Measurements from ENCODE around the gene KPTN. TPM values are rescaled to one million over a fixed set of nuclear protein-coding genes. Genes with fewer than 3 reads are reported as not detected.

Gene KPTN
- total RNA-seq, 1 donor from 2014 or later = 3.2 TPM

DNA sequence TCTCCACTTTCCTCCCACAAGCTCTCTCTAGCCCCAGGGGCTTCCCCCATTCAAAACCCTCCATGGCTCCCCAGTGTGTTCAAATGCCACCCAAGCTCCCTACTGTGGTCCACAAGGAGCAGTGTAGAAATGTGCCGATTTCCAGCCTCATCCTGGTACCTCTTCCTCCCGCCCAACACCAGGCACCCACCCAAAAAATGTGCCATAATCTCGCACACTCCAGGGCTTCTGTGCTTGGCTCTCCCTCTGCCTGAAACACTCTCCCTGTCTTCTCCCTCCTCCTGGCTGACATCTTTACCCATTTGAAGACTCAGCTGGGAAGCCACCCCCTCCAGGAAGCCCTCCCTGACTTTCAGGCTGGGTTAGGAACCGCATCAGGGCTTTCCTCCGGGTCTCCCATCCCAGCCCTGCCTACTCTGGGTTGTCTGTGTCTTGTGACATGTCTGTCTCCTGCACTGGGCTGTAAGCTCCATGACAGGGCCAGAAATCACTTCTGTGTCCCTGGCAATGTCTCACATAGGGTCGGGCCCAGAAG, 48.1 kb downstream of the KPTN start:
- no peak for DNase-seq (ENCODE audit: low read depth in 2 of 2)

DNA sequence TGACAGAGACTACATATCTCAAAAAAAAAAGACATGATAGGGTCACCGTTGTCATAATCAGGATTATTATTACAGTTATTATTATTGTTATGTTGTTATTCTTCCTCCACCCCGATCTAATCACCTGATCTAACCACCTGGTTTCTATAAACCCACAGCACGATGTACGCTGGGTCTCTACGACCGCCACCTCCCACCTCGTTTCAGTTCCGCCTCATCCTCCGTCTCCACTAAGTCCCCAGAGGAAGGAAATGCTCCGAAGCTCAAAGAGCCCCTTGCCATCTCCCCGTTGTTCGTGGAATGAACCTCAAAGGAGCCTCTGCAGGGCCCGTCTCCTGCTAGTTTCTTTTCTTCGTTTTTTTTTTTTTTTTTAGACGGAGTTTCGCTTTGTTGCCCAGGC, 48.8 kb downstream of the KPTN start:
- DNase-seq (ENCODE audit: low read depth in 2 of 2) = no peak

DNA sequence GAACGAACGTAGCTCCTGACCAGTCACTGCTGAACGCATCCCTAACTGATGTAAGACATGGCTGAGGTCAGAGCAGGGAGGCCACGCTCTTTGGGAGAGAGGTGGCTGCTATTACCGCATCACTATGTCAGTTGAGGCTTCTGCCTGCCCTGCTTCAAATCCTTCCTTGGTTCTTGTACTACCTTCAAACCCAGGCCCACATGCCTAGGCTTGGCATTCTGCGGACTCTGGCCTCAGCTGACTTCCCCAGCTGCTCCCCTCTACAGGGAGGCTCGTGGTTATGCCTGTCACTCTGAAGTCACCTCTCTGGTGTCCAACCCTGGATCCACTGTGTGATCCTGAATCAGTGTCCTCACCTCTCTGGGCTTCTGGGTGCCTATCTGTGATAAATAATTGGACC, 49.9 kb downstream of the KPTN start:
- no peak for DNase-seq (ENCODE audit: low read depth in 2 of 2)

DNA sequence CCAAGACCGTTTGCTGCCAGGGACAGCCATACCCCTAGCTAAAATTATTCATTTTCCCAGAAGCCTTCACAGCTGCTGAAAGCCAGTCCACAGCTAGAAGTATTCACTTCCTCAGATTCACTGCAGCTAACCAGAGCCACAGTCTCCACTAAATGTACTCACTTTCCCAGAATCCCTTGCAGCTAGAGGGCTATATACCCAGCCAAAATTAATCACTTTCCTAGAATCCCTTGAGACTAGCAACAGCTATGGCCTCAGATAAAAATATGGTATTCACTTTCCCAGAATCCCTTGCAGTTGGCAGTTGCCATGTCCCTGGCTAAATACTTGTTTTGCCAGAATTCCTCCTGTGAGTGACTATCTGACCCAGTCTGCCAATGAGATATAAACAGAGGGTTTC, 50.9 kb downstream of the KPTN start:
- no peak for DNase-seq (ENCODE audit: low read depth in 2 of 2)

DNA sequence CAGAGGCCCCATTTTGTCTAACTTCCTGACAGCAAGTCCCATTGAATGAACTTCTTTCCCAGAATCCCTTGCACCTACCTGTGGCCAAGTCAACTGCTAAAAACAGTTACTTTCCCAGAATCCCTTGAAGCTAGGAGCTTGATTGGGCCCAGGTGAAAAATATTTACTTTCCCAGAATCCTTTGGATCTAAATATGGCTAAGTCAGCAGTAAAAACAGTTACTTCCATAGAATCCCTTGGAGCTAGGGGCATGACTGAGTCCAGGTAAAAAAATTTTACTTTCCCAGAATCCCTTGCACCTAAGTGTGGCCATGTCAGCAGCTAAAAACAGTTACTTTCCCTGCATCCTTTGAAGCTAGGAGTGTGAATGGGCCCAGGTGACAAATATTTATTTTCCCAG, 51.5 kb downstream of the KPTN start:
- DNase-seq (ENCODE audit: low read depth in 2 of 2) = no peak

DNA sequence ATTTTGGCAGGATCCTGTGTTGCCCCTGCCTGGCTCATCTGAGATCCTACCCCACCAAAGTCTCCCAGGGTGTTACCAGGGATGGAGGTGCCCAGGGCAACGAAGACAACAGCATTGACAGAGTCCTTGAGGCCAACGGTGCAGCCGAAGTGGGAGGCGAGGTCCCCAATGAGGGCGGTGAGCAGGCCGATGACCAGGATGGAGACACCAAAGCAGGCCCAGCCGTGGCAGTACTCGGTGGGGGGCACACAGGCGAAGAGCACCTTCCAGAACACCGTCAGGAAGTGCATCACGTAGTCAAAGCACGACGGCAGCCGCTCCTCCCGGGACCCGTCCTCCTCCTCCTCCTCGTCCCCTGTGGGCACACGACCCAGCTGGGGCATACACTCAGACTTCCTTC, 51.9 kb downstream of the KPTN start:
- no peak for DNase-seq (ENCODE audit: low read depth in 2 of 2)

DNA sequence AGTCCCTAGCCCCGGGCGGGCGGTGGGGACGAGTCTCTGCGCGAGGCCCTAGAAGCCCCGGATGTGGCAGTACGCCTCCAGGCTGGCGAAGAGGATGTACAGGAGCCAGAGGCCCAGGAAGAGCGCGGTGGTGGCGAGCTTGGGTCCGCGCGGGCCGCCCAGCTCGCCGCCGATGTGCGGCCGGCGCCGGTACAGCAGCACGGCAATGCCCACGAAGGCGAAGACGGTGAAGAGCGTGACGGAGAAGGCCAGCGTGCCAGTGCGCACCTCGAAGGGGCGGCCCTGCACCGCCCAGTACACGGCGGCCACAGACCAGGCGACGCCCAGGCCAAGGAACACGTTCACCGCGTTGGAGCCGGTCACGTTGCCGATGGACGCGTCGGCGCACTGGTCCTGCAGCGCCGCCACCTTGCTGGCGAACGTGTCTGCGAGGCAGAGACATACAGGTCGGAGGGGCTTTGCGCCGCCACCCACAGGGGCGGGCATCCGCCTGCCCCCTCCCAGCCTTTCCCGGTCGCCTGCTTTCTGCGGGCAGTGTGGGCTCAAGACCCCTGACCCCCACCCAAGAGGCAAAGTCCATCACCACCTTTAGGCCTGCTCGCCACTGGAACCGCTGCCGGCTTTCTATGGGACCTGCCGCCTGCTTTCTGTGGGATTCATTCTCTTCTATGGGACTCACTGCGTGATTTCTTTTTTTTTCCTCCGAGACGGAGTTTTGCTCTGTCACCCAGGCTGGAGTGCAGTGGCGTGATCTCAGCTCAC, 53.8 kb downstream of the KPTN start:
- DNase-seq (ENCODE audit: low read depth in 2 of 2) = peak; percentile 43 to 45

DNA sequence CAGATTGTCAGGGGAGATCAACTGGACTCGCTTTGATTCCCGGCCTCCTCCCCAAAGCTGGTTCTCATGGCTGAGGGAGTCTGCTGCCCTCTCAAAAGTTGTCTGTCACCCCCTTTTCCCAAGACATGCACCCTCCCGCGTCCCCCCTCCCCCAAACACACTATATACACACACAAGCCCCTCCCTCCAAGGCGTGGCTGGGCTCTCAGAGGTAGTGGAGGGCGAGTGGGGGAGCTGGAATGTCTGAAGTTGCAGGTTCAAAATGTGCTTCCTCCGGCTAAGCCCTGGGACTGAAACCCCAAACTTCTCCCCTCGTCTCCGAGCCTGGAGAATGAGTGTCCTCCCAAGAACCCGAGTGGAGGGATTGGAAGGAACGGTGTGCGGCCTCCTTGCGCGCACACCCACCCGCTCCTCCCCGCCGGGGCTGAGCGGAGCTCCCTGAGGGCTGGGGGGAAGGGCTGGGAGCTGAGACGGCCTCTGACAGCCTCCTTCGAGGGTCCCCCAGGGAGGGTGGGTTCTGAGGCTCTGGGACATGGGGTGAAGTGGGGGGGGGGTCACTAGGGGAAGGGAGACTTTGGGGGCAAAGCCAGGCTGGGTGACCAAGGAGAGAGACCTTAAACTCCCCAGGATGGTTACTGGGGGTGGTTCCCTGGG, 54.8 kb downstream of the KPTN start:
- DNase-seq (ENCODE audit: low read depth in 2 of 2) = no peak

DNA sequence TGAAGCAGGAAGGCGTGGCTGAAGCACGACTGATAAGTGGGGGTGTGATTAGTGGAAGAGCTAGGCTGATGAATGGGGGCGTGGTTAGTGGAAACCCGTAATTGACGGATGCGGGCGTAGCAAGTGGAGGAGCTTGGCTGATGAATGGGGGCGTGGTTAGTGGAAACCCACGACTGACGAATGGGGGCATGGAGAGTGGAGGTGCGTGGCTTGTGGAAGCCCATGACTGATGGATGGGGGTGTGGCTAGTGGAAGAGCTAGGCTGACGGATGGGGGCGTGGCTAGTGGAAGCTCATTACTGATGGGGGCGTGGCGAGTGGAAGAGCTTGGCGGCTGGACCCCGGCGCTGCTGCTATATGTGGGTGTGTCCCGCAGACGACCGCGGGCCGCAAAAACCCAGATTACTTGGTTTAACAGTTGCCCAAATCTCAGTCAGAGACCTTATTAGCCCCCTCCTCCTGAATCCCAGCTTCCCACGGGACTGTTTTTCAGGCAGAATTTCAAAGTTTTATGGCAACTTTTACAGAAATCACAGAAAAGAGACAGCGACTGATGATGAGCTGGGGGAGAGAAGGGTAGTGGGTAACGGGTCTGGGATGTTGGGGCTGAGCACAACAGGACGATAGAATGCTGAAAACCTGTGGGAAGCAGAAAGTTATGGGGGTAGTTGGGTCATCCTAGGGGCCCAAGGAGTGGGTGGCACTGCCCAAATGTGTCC, 55.7 kb downstream of the KPTN start:
- DNase-seq (ENCODE audit: low read depth in 2 of 2) = peak; percentile 94 to 99

DNA sequence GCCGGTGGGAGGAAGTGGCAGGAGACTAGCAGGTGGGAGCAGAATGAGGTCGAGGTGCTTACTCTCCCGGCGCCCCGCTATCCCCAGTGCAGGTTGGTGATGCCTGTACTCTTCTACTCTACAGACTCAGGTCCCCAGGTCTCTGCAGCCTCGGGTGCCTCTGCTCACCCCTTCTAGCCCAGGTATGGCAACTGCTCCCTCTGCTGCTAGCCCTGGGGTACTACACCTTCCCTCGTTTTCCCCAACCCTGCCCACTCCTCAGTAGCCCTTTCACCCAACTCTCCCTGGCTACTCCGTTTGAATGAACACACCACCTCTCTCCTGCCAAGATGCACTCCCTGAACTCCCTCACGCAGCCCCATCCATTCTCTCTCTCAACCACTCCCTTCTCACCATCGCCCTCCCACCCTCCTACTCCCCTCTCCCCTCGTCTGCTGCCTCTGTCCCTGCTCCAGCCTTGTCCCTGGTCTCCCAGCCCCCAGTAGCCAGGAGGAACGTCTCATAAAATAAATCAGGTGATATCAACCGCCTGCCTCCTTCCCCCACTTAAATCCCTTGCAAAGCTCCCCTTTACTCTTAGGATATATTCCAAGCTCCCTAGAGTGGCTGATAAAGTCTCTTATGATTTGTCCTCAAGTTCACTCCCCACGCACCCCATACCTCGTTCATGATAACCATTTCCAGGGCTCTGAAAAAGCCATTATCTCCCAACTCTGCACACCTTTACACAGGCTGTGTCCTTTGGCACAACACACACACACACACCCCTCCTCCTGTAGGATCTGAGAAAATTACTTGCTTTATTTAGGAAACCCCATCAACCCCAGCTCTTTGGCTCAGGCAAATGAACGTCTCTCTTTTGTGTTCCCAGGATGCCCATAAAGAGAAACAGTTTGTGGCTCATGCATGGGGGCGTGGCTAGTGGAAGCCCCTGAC, 56.5 kb downstream of the KPTN start:
- DNase-seq (ENCODE audit: low read depth in 2 of 2) = peak; percentile 38 to 63

Other genes starting within 250 kb of the KPTN start
- gene CCDC9, start 227.7 kb downstream of the KPTN start, total RNA-seq = 3.3 and 4.6 TPM in 2 replicates
- 0.65 and 1.2 TPM in 2 replicates for gene INAFM1, start 209.3 kb downstream of the KPTN start, total RNA-seq
- not detected in 2 replicates for gene C5AR1, start 174.4 kb downstream of the KPTN start, total RNA-seq
- under 0.01 TPM in 2 replicates for gene C5AR2, start 152.0 kb downstream of the KPTN start, total RNA-seq
- 4.1 and 5.2 TPM in 2 replicates for gene DHX34, start 134.9 kb downstream of the KPTN start, total RNA-seq
- 0.20 and 0.22 TPM in 2 replicates for gene MEIS3, start 64.7 kb downstream of the KPTN start, total RNA-seq
- 0.22 TPM in 1 of 2 replicates, not detected in the other for gene SLC8A2, start 12.3 kb downstream of the KPTN start, total RNA-seq
- 61.1 and 69.5 TPM in 2 replicates for gene NAPA, start 30.8 kb upstream of the KPTN start, total RNA-seq
- 0.20 and 0.44 TPM in 2 replicates for gene ZNF541, start 88.9 kb upstream of the KPTN start, total RNA-seq
- 2.8 and 3.1 TPM in 2 replicates for gene BICRA, start 124.9 kb upstream of the KPTN start, total RNA-seq
- gene EHD2, start 229.2 kb upstream of the KPTN start, total RNA-seq = 76.3 and 90.7 TPM in 2 replicates